HG03575 (cell line): ENCODE measurements around the gene PTPRR.

ENCODE experiments used
- ATAC-seq: cut with Tn5 transposase; IDR thresholded peaks from one replicate; pipeline ENCODE4 v1.9.1; 2021; ENCODE audit not compliant: unreplicated experiment, insufficient number of reproducible peaks, low FRiP score; ENCODE audit errors: extremely low read depth

Gene PTPRR

GRCh38 chr12:70667253-70667652 lies 253.3 kb downstream of the PTPRR start:
- no peak for ATAC-seq

- no peak for ATAC-seq
These were observed 254.2 kb downstream of the PTPRR start for GRCh38 chr12:70666364-70666763.

GRCh38 chr12:70664465-70664881 lies 256.1 kb downstream of the PTPRR start:
- ATAC-seq, result no peak

DNA sequence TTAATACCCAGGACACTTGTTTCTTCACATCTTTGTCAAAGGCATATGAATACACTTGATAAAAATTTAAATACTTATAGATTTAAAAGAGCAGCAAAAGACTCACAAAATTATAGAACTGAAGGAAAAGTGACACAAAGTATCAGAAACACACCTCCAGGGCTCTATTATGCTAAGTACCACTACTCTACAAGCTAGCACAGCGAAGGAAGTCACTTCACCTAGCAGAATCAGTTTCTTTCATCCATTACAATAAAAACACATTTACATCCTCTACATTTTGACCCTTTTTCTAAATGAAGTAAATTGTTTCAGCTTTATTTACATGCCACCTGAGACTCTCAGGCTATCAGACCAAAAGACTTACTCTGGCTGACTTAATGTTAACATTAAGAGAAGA lies 256.7 kb downstream of the PTPRR start:
- ATAC-seq, result no peak

DNA sequence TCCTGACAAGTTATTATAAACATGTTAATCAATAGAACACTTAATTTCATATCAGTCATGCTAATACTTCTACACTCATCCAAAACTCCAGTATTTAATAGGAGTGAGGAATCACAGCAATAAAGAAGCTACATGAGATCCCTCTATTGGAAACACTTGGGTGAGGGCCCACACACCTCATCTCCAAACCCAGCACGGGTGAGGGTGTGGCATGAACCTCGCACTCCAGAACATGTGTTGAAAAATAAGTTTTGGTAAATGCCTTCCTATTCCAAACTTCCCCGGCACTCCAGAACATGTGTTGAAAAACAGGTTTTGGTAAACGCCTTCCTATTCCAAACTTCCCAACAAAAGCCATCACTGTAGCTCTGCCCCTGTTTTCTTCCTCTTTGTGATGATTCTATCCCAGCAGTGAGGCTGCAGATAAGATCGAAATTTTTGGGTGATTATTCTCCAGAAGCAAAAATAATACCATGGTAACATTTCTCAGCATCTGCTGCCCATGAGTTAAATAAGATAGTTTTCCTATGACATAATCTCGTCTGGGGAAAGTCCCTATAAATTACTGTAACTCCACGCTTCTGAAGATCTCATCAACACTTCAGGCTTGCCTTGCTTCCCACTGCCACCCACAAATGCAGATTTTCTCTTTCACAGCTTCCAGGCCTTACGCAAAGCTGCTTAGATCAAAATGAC lies 258.9 kb downstream of the PTPRR start:
- ATAC-seq, result no peak

DNA sequence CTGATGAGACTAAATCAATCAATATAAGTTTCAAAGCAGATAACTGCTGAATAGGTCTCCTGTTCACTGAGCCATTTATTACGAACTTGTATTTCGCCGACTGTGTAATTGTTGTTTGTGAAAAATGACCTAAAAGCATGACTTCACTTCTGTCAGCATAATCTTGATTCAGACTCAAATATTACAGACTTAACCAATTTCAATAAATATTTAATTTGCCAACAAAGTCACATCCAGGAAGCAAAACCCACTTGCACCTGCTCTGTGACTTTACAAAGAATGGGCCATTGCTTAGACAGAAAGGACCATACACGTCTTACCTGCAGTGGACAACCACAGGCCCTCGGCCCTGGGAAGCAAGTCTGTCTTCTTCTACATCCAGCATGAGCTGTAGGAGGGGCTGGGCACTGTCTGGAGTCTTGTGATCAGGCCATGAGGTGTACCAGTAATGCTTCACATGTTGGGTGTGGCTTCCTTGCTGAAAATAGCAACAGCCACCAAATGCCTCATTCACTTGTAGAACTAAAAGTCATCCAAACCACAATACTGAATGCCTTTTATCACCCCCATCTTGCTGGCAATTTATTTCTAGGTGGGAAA lies 259.8 kb downstream of the PTPRR start:
- no peak for ATAC-seq

DNA sequence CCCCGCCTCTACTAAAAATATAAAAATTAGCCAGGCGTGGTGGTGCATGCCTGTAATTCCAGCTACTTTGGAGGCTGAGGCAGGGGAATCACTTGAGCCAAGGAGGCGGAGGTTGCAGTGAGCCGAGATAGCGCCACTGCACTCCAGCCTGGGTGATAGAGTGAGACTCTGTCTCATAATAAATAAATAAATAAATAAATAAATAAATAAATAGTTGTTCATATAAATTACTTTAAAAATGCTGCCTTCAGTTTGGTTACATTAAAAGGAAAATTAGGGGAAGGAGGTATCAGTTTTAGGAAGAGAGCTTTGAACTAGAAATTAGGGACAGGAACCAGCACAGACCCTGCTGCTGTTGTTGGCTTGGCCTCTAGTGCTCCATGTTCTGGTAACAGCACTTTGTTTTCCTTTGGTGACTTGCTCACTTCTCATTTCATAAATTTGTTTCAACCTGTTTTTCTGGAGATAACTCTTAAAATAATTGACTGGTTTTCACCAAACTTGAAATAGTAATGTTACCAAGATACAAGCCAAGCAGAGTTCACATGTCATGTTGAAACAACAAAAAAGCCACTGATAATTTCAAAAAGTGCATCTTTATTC lies 260.4 kb downstream of the PTPRR start:
- ATAC-seq, result no peak

DNA sequence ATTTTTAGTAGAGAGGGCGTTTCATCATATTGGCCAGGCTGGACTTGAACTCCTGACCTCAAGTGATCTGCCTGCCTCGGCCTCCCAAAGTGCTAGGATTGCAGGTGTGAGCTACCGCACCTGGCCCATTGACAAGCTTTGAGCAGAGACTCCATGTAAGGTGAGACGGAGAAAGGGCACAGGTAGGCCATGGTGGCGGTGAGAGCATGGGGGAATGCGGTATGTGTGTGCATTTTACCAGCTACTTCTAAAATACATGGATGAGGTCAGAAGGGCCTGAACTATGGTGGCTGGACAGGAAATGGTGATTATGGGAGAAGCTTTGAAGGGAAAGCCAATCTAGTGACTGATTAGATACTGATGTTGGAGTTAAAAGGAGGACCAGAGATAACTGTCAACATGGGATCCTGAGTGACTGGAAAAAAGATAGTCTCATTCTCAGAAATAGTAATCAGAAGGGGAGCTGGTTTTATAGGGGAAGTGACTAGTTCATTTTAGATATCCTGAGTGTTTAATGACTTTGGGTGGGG lies 261.4 kb downstream of the PTPRR start:
- ATAC-seq, result no peak

- ATAC-seq, result no peak
These were observed 262.8 kb downstream of the PTPRR start for GRCh38 chr12:70657616-70658286.

- ATAC-seq, result no peak
These were observed 268.1 kb downstream of the PTPRR start for GRCh38 chr12:70652451-70652850.

DNA sequence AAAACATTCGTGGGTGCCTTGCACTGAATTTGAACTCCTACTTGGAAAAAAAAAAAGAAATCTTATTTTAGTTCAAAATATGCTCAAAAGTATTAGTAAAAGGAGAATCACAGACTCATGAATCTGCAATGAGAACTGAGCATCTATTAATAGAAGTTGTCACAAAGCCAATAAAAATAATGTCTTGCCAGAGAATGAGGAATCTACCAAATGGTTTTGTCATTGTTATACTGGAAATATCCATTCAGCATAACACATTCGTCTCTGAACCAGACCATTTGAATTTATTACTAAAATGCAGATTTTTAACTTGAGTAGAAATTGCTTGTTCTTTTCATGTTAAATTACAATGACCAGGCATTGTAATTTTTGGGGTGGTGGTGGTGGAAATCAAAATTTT lies 271.7 kb downstream of the PTPRR start:
- ATAC-seq, result no peak

GRCh38 chr12:70648191-70648590 lies 272.3 kb downstream of the PTPRR start:
- ATAC-seq, result no peak

- ATAC-seq, result no peak
These were observed 273.7 kb downstream of the PTPRR start for GRCh38 chr12:70646850-70647249.

DNA sequence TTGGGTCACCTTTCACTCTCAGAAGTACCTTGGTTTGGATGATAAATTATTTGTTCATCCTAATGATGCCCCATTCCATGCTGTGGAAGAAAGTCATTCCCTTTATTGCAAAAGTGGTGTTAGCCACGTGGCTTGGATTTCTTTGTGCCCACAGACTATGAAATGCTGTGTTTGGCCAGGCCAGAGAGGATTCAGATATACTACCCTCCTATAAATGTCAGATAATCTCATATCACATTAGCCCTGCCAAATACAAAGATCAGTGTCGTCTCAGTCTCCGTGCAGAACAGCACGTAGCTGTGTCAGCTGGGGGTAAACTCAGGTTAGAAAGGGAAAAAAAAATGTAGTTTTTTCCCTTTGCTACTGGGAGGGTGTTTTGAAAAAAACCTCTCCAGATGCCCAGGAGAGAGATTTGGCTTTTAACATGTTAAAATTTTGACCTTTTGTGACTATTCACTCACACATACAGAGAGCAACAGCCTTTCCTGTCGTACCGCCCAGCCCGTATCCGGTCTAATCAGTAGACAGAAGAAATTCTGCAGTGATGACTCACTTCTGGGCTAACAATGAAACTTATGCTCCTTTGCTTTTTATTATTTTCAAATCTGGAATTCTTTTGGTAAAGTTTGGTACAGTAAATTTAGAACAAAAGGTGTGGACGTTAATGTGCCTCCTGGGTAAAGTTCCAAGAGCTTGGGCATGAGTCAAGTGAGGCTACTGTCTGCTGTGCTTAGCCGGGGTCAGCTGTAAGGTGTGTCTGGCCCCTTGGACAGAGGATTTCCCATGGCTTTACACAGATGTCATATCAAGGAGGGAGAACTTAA lies 274.8 kb downstream of the PTPRR start:
- ATAC-seq, result peak; percentile 63

DNA sequence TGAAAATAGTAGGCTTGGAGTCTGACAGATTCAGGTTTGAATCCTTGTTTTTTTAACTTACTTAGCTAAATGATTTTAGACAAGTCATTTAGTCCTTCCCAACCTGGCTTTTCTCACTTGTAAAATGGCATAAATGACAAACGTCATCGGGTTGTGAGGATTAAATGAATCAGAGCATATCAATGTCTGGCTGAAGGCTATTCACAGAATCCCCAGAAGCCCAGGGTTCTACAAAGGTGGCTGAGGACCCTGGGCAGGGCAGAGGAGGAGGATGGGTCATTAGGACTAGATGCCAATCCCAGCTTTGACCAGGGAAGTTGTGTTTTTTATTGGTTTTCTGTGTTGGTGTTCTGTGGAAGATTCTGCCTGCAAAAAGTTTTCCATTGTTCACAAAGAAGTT lies 275.7 kb downstream of the PTPRR start:
- ATAC-seq, result no peak

GRCh38 chr12:70643939-70644338 lies 276.6 kb downstream of the PTPRR start:
- no peak for ATAC-seq

GRCh38 chr12:70641691-70642090 lies 278.8 kb downstream of the PTPRR start:
- ATAC-seq, result no peak

- no peak for ATAC-seq
These were observed 279.6 kb downstream of the PTPRR start for GRCh38 chr12:70640901-70641300.

DNA sequence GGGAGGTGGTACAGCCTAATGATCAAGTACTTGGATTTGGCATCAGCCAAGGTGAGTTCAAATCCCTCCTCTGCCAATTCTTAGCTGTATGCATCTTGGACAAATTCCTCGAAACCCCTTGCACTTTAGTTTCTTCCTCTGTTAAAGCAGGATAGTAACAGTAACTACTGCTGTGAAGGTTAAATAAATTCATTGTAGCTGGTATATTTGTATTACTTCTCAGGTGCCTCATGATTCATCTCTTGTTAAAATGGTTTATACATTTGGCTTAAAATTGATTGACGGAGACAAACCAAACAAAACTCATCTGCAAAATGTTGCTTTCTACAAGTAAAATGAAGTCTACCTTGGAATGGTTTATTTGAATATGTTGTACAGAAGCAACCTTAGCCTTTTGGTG lies 281.0 kb downstream of the PTPRR start:
- ATAC-seq, result no peak
